ENCODE data around the gene PHF21B.

DNA sequence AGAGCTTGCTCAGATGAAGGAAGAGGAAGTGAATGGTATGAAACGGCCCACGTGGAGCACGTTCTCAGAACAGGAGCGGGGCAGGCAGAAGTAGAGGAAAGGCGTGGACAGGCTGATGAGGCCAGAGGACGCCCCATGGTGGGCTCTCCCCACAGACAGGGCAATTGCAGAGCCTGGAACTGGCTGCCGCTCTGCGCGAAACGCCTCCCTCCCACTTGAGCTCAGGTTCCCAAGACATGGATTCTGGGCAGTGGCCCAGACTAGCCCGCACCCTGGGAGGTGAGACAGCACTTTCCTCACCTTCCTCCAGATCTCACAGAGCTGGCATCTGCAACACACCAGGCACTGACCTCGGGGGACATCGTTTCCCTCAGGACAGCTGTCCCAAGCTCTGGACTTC lies 117.6 kb downstream of the PHF21B start:
- TF ChIP-seq, protein P1, sequence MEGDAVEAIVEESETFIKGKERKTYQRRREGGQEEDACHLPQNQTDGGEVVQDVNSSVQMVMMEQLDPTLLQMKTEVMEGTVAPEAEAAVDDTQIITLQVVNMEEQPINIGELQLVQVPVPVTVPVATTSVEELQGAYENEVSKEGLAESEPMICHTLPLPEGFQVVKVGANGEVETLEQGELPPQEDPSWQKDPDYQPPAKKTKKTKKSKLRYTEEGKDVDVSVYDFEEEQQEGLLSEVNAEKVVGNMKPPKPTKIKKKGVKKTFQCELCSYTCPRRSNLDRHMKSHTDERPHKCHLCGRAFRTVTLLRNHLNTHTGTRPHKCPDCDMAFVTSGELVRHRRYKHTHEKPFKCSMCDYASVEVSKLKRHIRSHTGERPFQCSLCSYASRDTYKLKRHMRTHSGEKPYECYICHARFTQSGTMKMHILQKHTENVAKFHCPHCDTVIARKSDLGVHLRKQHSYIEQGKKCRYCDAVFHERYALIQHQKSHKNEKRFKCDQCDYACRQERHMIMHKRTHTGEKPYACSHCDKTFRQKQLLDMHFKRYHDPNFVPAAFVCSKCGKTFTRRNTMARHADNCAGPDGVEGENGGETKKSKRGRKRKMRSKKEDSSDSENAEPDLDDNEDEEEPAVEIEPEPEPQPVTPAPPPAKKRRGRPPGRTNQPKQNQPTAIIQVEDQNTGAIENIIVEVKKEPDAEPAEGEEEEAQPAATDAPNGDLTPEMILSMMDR (IDR thresholded peaks at IDR 0.05), result no peak
- no peak for TF ChIP-seq EP300 (IDR thresholded peaks at IDR 0.05)

Measured in esophagus muscularis mucosa (tissue), 3 donors.